PFSK-1 (cell line): ENCODE results near the gene EDARADD.

Source experiments
- FOXP2 ChIP-seq: optimal IDR thresholded peaks from 2 replicates; pipeline ENCODE3; 2011; ENCODE audit warnings: borderline replicate concordance, control low read depth, inconsistent platforms; ENCODE audit not compliant: insufficient read depth; ENCODE audit errors: extremely low read length, extremely low read depth
- POLR2AphosphoS5 ChIP-seq: IDR thresholded peaks from 2 replicates; pipeline ENCODE4 v1.6.1; 2012; ENCODE audit warnings: low read depth, mild to moderate bottlenecking, control low read depth, low read length, moderate library complexity
- REST ChIP-seq, 2 experiments: IDR thresholded peaks; 2 replicates each; pipeline versions ENCODE4 v1.6.1 to v1.8.0; 2011 to 2012; ENCODE audit warnings: low read depth in 2 of 2, low read length in 2 of 2, control low read depth in 1 of 2, inconsistent platforms in 1 of 2, mild to moderate bottlenecking in 1 of 2, moderate library complexity in 1 of 2; ENCODE audit not compliant: insufficient read depth in 1 of 2
- SIN3A ChIP-seq: IDR thresholded peaks from 2 replicates; pipeline ENCODE4 v1.6.1; 2012; ENCODE audit warnings: mild to moderate bottlenecking, low read length, moderate library complexity, borderline replicate concordance; ENCODE audit not compliant: insufficient read depth
- TAF1 ChIP-seq: IDR thresholded peaks from 2 replicates; pipeline ENCODE4 v1.6.1; 2012; ENCODE audit warnings: low read length, control low read depth, borderline replicate concordance; ENCODE audit not compliant: insufficient read depth

The EDARADD gene

GRCh38 chr1:236416165-236416564 lies 22.1 kb downstream of the EDARADD start:
- TF ChIP-seq FOXP2 = no peak
- TF ChIP-seq REST (IDR thresholded peaks at IDR 0.05; ENCODE audit: insufficient read depth in 1 of 2, low read depth in 2 of 2, low read length in 2 of 2) = no peak

- TF ChIP-seq TAF1 (no peak), FOXP2 (no peak), REST (IDR thresholded peaks at IDR 0.05; ENCODE audit: insufficient read depth in 1 of 2, low read depth in 2 of 2, low read length in 2 of 2) (no peak), POLR2AphosphoS5 (no peak), SIN3A (no peak)
Observed at GRCh38 chr1:236417336-236417735, 23.2 kb downstream of the EDARADD start.

GRCh38 chr1:236419502-236419901 lies 25.4 kb downstream of the EDARADD start:
- TF ChIP-seq FOXP2 (no peak), REST (IDR thresholded peaks at IDR 0.05; ENCODE audit: insufficient read depth in 1 of 2, low read depth in 2 of 2, low read length in 2 of 2) (no peak), TAF1 (no peak), POLR2AphosphoS5 (no peak), SIN3A (no peak)

- no peak for TF ChIP-seq TAF1
- TF ChIP-seq SIN3A = no peak
- TF ChIP-seq POLR2AphosphoS5 = no peak
- no peak for TF ChIP-seq FOXP2
- TF ChIP-seq REST (IDR thresholded peaks at IDR 0.05; ENCODE audit: insufficient read depth in 1 of 2, low read depth in 2 of 2, low read length in 2 of 2) = no peak
Observed at GRCh38 chr1:236421022-236421421, 26.9 kb downstream of the EDARADD start.

GRCh38 chr1:236421850-236422516 lies 27.9 kb downstream of the EDARADD start:
- no peak for TF ChIP-seq REST (IDR thresholded peaks at IDR 0.05; ENCODE audit: insufficient read depth in 1 of 2, low read depth in 2 of 2, low read length in 2 of 2)
- no peak for TF ChIP-seq TAF1
- TF ChIP-seq SIN3A = no peak
- no peak for TF ChIP-seq FOXP2
- no peak for TF ChIP-seq POLR2AphosphoS5
